Dermis microvascular lymphatic vessel endothelial cell (primary cell): ENCODE data around the gene SEPTIN10. TPM values are rescaled to one million over a fixed set of nuclear protein-coding genes. Genes with fewer than 3 reads are reported as not detected.
"Not testable (repeated sequence)": the region's sequence is repeated elsewhere in the genome, so short reads cannot be mapped to it uniquely, and the experiment has no call there.

Source experiments
- DNase-seq, 2 donors: peaks; one replicate each; pipeline versions ENCODE4 v3.0.0 to v3.0.0-alpha.2; 2010; ENCODE audit warnings: low read depth in 2 of 2
- total RNA-seq: library from RNA; depleted of rRNA; stranded (reverse); fragments of >200 nt; gene quantifications from 2 replicates; pipeline ENCODE4 v1.2.1, GENCODE V29; 2014

SEPTIN10 gene
- total RNA-seq, 1 donor from 2014 or later = 86.8 TPM

GRCh38 chr2:109604597-109604996, 9.2 kb downstream of the SEPTIN10 start:
- peak in 1 of 2 donors; percentile 32 for DNase-seq

GRCh38 chr2:109602617-109603188, 11.1 kb downstream of the SEPTIN10 start:
- DNase-seq = no peak

GRCh38 chr2:109601783-109602182, 12.0 kb downstream of the SEPTIN10 start:
- peak; percentile 22 to 80 for DNase-seq

GRCh38 chr2:109597283-109597682, 16.5 kb downstream of the SEPTIN10 start:
- DNase-seq = no peak

GRCh38 chr2:109595644-109596043, 18.1 kb downstream of the SEPTIN10 start:
- no peak for DNase-seq

GRCh38 chr2:109594246-109594885, 19.4 kb downstream of the SEPTIN10 start:
- DNase-seq = no peak

GRCh38 chr2:109592905-109593304, 20.9 kb downstream of the SEPTIN10 start:
- no peak for DNase-seq

GRCh38 chr2:109591206-109591605, 22.6 kb downstream of the SEPTIN10 start:
- DNase-seq = no peak

GRCh38 chr2:109586687-109587086, 27.1 kb downstream of the SEPTIN10 start:
- no peak for DNase-seq

GRCh38 chr2:109582928-109583895, 30.6 kb downstream of the SEPTIN10 start:
- no peak for DNase-seq

GRCh38 chr2:109577630-109578029, 36.1 kb downstream of the SEPTIN10 start:
- DNase-seq = not testable (repeated sequence)

- DNase-seq = no peak
Measured at GRCh38 chr2:109575373-109575772, 38.4 kb downstream of the SEPTIN10 start.

- DNase-seq = peak in 1 of 2 donors; percentile 7
Measured at GRCh38 chr2:109563980-109564550, 49.7 kb downstream of the SEPTIN10 start.

GRCh38 chr2:109563288-109563687, 50.5 kb downstream of the SEPTIN10 start:
- DNase-seq = no peak

- DNase-seq = no peak
Measured at GRCh38 chr2:109562421-109562820, 51.3 kb downstream of the SEPTIN10 start.

GRCh38 chr2:109560265-109560664, 53.5 kb downstream of the SEPTIN10 start:
- no peak for DNase-seq

GRCh38 chr2:109558076-109558882, 55.5 kb downstream of the SEPTIN10 start:
- peak; percentile 98 for DNase-seq

- DNase-seq = no peak
Measured at GRCh38 chr2:109557309-109557708, 56.5 kb downstream of the SEPTIN10 start.

GRCh38 chr2:109555346-109555900, 58.3 kb downstream of the SEPTIN10 start:
- DNase-seq = no peak

- no peak for DNase-seq
Measured at GRCh38 chr2:109554758-109555157, 59.0 kb downstream of the SEPTIN10 start.
